ENCODE results near the gene BCAS3. TPM values are rescaled to one million over a fixed set of nuclear protein-coding genes. Genes with fewer than 3 reads are reported as not detected.

Gene BCAS3
- total RNA-seq, 1 experiment from 2014 or later, result 14.4 TPM

DNA sequence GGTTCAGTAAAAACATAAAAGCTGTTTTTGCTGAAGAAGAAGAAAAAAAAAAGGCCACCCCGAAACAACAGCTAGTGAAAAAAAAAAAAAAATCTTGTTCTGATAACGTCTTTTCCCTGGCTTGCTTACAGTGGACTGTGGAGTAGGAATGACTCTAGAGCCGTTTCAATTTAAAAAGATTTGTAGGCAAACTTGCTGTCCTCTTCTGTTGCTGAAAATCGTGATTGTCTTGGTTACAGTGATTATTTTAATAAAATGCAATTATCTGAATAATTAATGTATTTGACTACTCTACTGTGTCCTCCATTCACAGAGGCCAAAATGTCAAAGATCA lies 531.4 kb downstream of the BCAS3 start:
- no TSS peak for BruUV-seq (replicated peaks)
- H3K27me3 ChIP-seq (replicated peaks; ENCODE audit: insufficient read depth, low read depth, low read length, poor library complexity), result no peaks in the 10 kb centered on the region
- H3K9me3 ChIP-seq (ENCODE audit: low read depth, low read length, poor library complexity, severe bottlenecking), result no peaks in the 10 kb centered on the region
- POLR2A ChIA-PET (ENCODE audit: low non-redundant PET), result no interaction called here
- no peaks in the 10 kb centered on the region for H3K36me3 ChIP-seq (ENCODE audit: insufficient read depth, low read length, poor library complexity, severe bottlenecking)
- no peak for DNase-seq (ENCODE audit: low spot score)
- H3K4me3 ChIP-seq (ENCODE audit: low read depth, low read length, poor library complexity, severe bottlenecking), result no peak overlapping the region
- H3K4me1 ChIP-seq (ENCODE audit: insufficient read depth, low read length, poor library complexity, severe bottlenecking), result no peaks in the 10 kb centered on the region
- CTCF ChIA-PET, result interaction anchor here (0.6 to 0.7 kb wide), 2 partner anchors 213 to 238 kb away, joined by 4 to 6 read pairs; no protein-coding TSS in a partner anchor
- intact Hi-C loops (cut with micrococcal nuclease; ENCODE audit: unreplicated experiment), result no loop called here
- H3K27ac ChIP-seq (ENCODE audit: low read depth, low read length, poor library complexity, severe bottlenecking), result no peak overlapping the region
- TF ChIP-seq, protein P1, sequence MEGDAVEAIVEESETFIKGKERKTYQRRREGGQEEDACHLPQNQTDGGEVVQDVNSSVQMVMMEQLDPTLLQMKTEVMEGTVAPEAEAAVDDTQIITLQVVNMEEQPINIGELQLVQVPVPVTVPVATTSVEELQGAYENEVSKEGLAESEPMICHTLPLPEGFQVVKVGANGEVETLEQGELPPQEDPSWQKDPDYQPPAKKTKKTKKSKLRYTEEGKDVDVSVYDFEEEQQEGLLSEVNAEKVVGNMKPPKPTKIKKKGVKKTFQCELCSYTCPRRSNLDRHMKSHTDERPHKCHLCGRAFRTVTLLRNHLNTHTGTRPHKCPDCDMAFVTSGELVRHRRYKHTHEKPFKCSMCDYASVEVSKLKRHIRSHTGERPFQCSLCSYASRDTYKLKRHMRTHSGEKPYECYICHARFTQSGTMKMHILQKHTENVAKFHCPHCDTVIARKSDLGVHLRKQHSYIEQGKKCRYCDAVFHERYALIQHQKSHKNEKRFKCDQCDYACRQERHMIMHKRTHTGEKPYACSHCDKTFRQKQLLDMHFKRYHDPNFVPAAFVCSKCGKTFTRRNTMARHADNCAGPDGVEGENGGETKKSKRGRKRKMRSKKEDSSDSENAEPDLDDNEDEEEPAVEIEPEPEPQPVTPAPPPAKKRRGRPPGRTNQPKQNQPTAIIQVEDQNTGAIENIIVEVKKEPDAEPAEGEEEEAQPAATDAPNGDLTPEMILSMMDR (conservative IDR thresholded peaks at IDR 0.05; ENCODE audit: low read depth, low read length), result no peak
- no peak for TF ChIP-seq EZH2 (IDR thresholded peaks at IDR 0.05; ENCODE audit: borderline replicate concordance, low read depth, low read length, poor library complexity, severe bottlenecking)

DNA sequence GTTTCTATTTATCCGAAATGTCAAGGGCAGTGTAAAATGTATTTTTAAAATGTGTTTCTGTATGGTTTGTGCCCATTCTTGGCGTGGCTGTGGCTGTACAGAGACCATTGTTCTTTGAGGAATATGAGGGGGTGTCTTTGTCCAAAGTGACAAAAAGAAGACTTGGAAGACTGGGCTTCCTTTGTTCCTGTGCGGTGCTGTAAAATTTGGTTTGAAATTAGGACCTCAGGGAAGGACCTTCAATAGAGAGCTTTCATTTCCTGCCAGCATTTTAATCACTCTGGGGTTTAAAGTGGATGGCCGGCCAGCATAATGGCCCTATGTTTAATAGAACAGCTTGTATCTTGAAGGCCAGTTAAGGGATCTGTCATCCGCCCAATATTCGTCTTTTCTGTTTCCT lies 531.9 kb downstream of the BCAS3 start:
- BruUV-seq (replicated peaks), result no TSS peak
- H3K9me3 ChIP-seq (ENCODE audit: low read depth, low read length, poor library complexity, severe bottlenecking), result no peaks in the 10 kb centered on the region

DNA sequence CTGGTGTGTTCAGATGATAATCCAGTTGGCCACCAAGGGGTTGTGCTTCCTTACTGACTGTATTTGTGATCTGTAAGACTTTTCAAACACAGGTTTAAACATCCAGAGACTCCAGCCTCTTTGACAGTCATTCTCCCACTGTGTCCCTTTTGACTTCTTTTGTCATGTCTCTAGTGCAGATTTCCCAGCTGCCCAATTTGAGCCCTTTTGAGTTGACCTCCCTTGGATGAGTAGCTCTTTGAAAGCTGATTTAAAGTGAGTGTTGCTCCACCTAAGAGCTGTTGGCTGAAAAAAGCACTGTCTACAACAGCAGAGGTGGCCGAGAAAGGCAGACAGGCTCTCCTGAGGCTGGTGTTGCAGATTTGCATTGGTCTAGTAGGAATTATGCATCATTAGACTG lies 533.6 kb downstream of the BCAS3 start:
- CTCF ChIA-PET, result no interaction called here
- intact Hi-C loops (cut with micrococcal nuclease; ENCODE audit: unreplicated experiment), result no loop called here
- no peak overlapping the region for H3K4me3 ChIP-seq (ENCODE audit: low read depth, low read length, poor library complexity, severe bottlenecking)
- POLR2A ChIA-PET (ENCODE audit: low non-redundant PET), result no interaction called here
- no peaks in the 10 kb centered on the region for H3K36me3 ChIP-seq (ENCODE audit: insufficient read depth, low read length, poor library complexity, severe bottlenecking)
- no peak overlapping the region for H3K27ac ChIP-seq (ENCODE audit: low read depth, low read length, poor library complexity, severe bottlenecking)
- no peak for DNase-seq (ENCODE audit: low spot score)
- H3K4me1 ChIP-seq (ENCODE audit: insufficient read depth, low read length, poor library complexity, severe bottlenecking), result no peaks in the 10 kb centered on the region
- H3K27me3 ChIP-seq (replicated peaks; ENCODE audit: insufficient read depth, low read depth, low read length, poor library complexity), result no peaks in the 10 kb centered on the region
- no peak for TF ChIP-seq EZH2 (IDR thresholded peaks at IDR 0.05; ENCODE audit: borderline replicate concordance, low read depth, low read length, poor library complexity, severe bottlenecking)
- TF ChIP-seq, protein P1 (conservative IDR thresholded peaks at IDR 0.05; ENCODE audit: low read depth, low read length), result no peak
- BruUV-seq (replicated peaks), result no TSS peak
- H3K9me3 ChIP-seq (ENCODE audit: low read depth, low read length, poor library complexity, severe bottlenecking), result no peaks in the 10 kb centered on the region

More for the DNA sequence above, 531.9 kb downstream of the BCAS3 start:
- intact Hi-C loops (cut with micrococcal nuclease; ENCODE audit: unreplicated experiment), result no loop called here
- TF ChIP-seq, protein P1 (conservative IDR thresholded peaks at IDR 0.05; ENCODE audit: low read depth, low read length), result no peak
- TF ChIP-seq EZH2 (IDR thresholded peaks at IDR 0.05; ENCODE audit: borderline replicate concordance, low read depth, low read length, poor library complexity, severe bottlenecking), result no peak
- Histone ChIP-seq H3K4me1 (ENCODE audit: insufficient read depth, low read length, poor library complexity, severe bottlenecking) (no peaks in the 10 kb centered on the region), H3K27me3 (replicated peaks; ENCODE audit: insufficient read depth, low read depth, low read length, poor library complexity) (no peaks in the 10 kb centered on the region), H3K36me3 (ENCODE audit: insufficient read depth, low read length, poor library complexity, severe bottlenecking) (no peaks in the 10 kb centered on the region), H3K27ac (ENCODE audit: low read depth, low read length, poor library complexity, severe bottlenecking) (no peak overlapping the region), H3K4me3 (ENCODE audit: low read depth, low read length, poor library complexity, severe bottlenecking) (no peak overlapping the region)
- ChIA-PET POLR2A (ENCODE audit: low non-redundant PET) (no interaction called here), CTCF (no interaction called here)
- DNase-seq (ENCODE audit: low spot score), result no peak

Data from A673 (cell line).